Right lung (tissue), 5 donors: ENCODE data around the gene SOX8. TPM values are rescaled to one million over a fixed set of nuclear protein-coding genes. Genes with fewer than 3 reads are reported as not detected.

Experiments used
- DNase-seq, 2 donors: peaks; one replicate each; pipeline ENCODE4 v3.0.0-alpha.2; 2013
- polyA plus RNA-seq, 5 donors: library from polyadenylated mRNA; unstranded; fragments of 120-200 nt; gene quantifications; one replicate each; pipeline versions ENCODE4 v1.2.1 to v1.2.3, GENCODE V29; 2013; ENCODE audit warnings: inconsistent platforms in 1 of 5, low replicate concordance in 1 of 5; ENCODE audit not compliant: insufficient read length in 5 of 5, insufficient read depth in 1 of 5

SOX8 gene
- polyA plus RNA-seq, 5 donors: 1.9 to 6.5 (median 2.8) TPM

- DNase-seq: no peak
Measured at GRCh38 chr16:986925-987582, 5.5 kb downstream of the SOX8 start.

- no peak for DNase-seq
Measured at GRCh38 chr16:987906-988305, 6.3 kb downstream of the SOX8 start.

- DNase-seq: no peak
Measured at GRCh38 chr16:988471-989353, 7.1 kb downstream of the SOX8 start.

GRCh38 chr16:989354-989814 is 7.8 kb downstream of the SOX8 start:
- DNase-seq: no peak

GRCh38 chr16:990516-991291 is 9.1 kb downstream of the SOX8 start:
- no peak for DNase-seq

- no peak for DNase-seq
Measured at GRCh38 chr16:991345-991744, 9.8 kb downstream of the SOX8 start.

- DNase-seq: no peak
Measured at GRCh38 chr16:991773-992172, 10.2 kb downstream of the SOX8 start.

GRCh38 chr16:993731-994130 is 12.2 kb downstream of the SOX8 start:
- no peak for DNase-seq

GRCh38 chr16:995087-995486 is 13.5 kb downstream of the SOX8 start:
- DNase-seq: no peak

- DNase-seq: no peak
Measured at GRCh38 chr16:995783-996182, 14.2 kb downstream of the SOX8 start.

GRCh38 chr16:996681-997080 is 15.1 kb downstream of the SOX8 start:
- DNase-seq: no peak

GRCh38 chr16:997440-998051 is 16.0 kb downstream of the SOX8 start:
- no peak for DNase-seq

GRCh38 chr16:998211-998610 is 16.6 kb downstream of the SOX8 start:
- DNase-seq: no peak

GRCh38 chr16:998615-999014 is 17.0 kb downstream of the SOX8 start:
- no peak for DNase-seq

- DNase-seq: no peak
Measured at GRCh38 chr16:999677-1000076, 18.1 kb downstream of the SOX8 start.

GRCh38 chr16:1000608-1001007 is 19.0 kb downstream of the SOX8 start:
- DNase-seq: no peak

GRCh38 chr16:1001096-1001495 is 19.5 kb downstream of the SOX8 start:
- DNase-seq: no peak

- DNase-seq: no peak
Measured at GRCh38 chr16:1002399-1003166, 21.0 kb downstream of the SOX8 start.

- no peak for DNase-seq
Measured at GRCh38 chr16:1003391-1004347, 22.1 kb downstream of the SOX8 start.

GRCh38 chr16:1005286-1005685 is 23.7 kb downstream of the SOX8 start:
- no peak for DNase-seq
